Suppressor macrophage (primary cell): ENCODE results near the gene TANK.

Source experiments
- DNase-seq, 4 experiments: peaks; one replicate each; pipeline ENCODE4 v3.0.0-alpha.2; 2020 to 2022

TANK gene

GRCh38 chr2:161233858-161234431, 73.7 kb downstream of the TANK start:
- DNase-seq: no peak

GRCh38 chr2:161234627-161235026, 74.4 kb downstream of the TANK start:
- no peak for DNase-seq

GRCh38 chr2:161237392-161238264, 77.4 kb downstream of the TANK start:
- DNase-seq: peak; percentile 24 to 62 (median 43)

- DNase-seq: peak in 3 of 4 experiments; percentile 15 to 23 (median 22)
Observed at GRCh38 chr2:161238265-161238559, 78.0 kb downstream of the TANK start.

GRCh38 chr2:161238560-161239325, 78.5 kb downstream of the TANK start:
- peak; percentile 32 to 67 (median 57) for DNase-seq

GRCh38 chr2:161239326-161240109, 79.3 kb downstream of the TANK start:
- DNase-seq: no peak

- DNase-seq: no peak
Observed at GRCh38 chr2:161241894-161242293, 81.7 kb downstream of the TANK start.

GRCh38 chr2:161243312-161243711, 83.1 kb downstream of the TANK start:
- DNase-seq: no peak

- DNase-seq: peak in 2 of 4 experiments; percentile 11 to 18
Observed at GRCh38 chr2:161243905-161244304, 83.7 kb downstream of the TANK start.

GRCh38 chr2:161244387-161245260, 84.4 kb downstream of the TANK start:
- DNase-seq: peak in 3 of 4 experiments; percentile 13 to 29 (median 21)

- no peak for DNase-seq
Observed at GRCh38 chr2:161245261-161245553, 85.0 kb downstream of the TANK start.

GRCh38 chr2:161245671-161246070, 85.4 kb downstream of the TANK start:
- no peak for DNase-seq

- DNase-seq: no peak
Observed at GRCh38 chr2:161246281-161246680, 86.1 kb downstream of the TANK start.

- peak in 3 of 4 experiments; percentile 18 to 38 (median 21) for DNase-seq
Observed at GRCh38 chr2:161250864-161251436, 90.7 kb downstream of the TANK start.

- DNase-seq: no peak
Observed at GRCh38 chr2:161257123-161257952, 97.1 kb downstream of the TANK start.

- no peak for DNase-seq
Observed at GRCh38 chr2:161265874-161266273, 105.6 kb downstream of the TANK start.

GRCh38 chr2:161269111-161269510, 108.9 kb downstream of the TANK start:
- DNase-seq: no peak

- DNase-seq: peak; percentile 62 to 84 (median 80)
Observed at GRCh38 chr2:161273038-161273760, 113.0 kb downstream of the TANK start.

- peak in 3 of 4 experiments; percentile 3 to 42 (median 11) for DNase-seq
Observed at GRCh38 chr2:161278564-161279229, 118.5 kb downstream of the TANK start.
